Upper lobe of right lung (tissue), 1 donor: ENCODE data around the gene TRIM49D2. TPM values are rescaled to one million over a fixed set of nuclear protein-coding genes. Genes with fewer than 3 reads are reported as not detected.
"Not testable (repeated sequence)": the region's sequence is repeated elsewhere in the genome, so short reads cannot be mapped to it uniquely, and the experiment has no call there.

Experiments
- ATAC-seq: fragments of 200-7000 bp; cut with Tn5 transposase; one replicate; pipeline ENCODE4 v1.9.1; 2020; ENCODE audit warnings: mild to moderate bottlenecking, moderate library complexity
- DNase-seq: peaks from one replicate; pipeline ENCODE4 v3.0.0-alpha.2; 2020
- H3K27ac ChIP-seq: fragments of 200-600 bp; one replicate; pipeline ENCODE4 v1.8.0; 2022
- H3K27me3 ChIP-seq: fragments of 200-600 bp; one replicate; pipeline ENCODE4 v1.8.0; 2022; ENCODE audit warnings: mild to moderate bottlenecking
- H3K36me3 ChIP-seq: fragments of 200-600 bp; one replicate; pipeline ENCODE4 v1.8.0; 2022
- H3K4me1 ChIP-seq: fragments of 200-600 bp; one replicate; pipeline ENCODE4 v1.8.0; 2022
- H3K4me3 ChIP-seq: fragments of 200-600 bp; one replicate; pipeline ENCODE4 v1.8.0; 2022; ENCODE audit warnings: mild to moderate bottlenecking
- H3K9me3 ChIP-seq: fragments of 200-600 bp; one replicate; pipeline ENCODE4 v1.8.0; 2022
- intact Hi-C: fragments of 100-400 bp; cut with DNase I; formaldehyde crosslinking; loops from one replicate; pipeline ENCODE4 v1.11.0; 2022
- long read RNA-seq: library from polyadenylated mRNA; unstranded; transcript quantifications from one replicate; pipeline ENCODE4 v2.0.0, GENCODE V29; 2021
- total RNA-seq: library from RNA; stranded (reverse); fragmentation: NEBNext Ultra II Directional; extraction: Animal tissue kit (Norgen Biotek cat#: 25700); gene quantifications from one replicate; pipeline ENCODE4 v1.2.1, GENCODE V29; 2021
- TF ChIP-seq, protein P1 (sequence below): fragments of 200-600 bp; IDR thresholded peaks from one replicate; pipeline ENCODE4 v1.8.0; 2022; ENCODE audit warnings: antibody characterized with exemption
- donor health status: DM: no; HTN: yes; CAD: no; lungs with severe emphysema.

The TRIM49D2 gene, protein sequence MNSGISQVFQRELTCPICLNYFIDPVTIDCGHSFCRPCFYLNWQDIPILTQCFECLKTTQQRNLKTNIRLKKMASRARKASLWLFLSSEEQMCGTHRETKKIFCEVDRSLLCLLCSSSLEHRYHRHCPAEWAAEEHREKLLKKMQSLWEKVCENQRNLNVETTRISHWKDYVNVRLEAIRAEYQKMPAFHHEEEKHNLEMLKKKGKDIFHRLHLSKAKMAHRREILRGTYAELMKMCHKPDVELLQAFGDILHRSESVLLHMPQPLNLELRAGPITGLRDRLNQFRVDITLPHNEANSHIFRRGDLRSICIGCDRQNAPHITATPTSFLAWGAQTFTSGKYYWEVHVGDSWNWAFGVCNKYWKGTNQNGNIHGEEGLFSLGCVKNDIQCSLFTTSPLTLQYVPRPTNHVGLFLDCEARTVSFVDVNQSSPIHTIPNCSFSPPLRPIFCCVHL
- not detected for total RNA-seq
- long read RNA-seq, result 0 reads

DNA sequence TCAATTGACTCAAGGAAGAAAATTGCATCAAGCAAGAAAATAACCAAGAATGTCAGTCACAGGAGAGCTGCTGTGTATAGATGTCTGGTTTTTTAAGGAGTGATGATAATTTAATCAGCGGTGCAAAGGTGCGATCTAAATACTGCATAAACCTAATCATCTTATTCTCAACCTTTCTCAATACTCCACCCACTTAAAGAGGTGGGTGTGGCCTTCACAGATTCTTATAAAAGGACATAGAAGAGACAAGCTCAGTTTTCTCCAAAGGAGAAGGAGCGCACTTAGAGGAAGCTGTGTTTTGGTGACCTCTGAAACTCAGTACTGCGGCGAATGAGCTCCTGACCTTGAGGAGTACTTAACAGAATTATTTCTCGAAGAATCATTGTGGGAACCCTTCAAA, at the start of gene TRIM49D2:
Gene TRIM49D2 (plus strand): TSS at position 301 of the 400 bp plus-strand sequence. CDS start 2,698 bp downstream, outside the sequence.
- H3K27ac ChIP-seq, DNase-seq, H3K4me3 ChIP-seq, H3K27me3 ChIP-seq, H3K36me3 ChIP-seq, intact Hi-C loops, ATAC-seq, H3K4me1 ChIP-seq, H3K9me3 ChIP-seq: not testable (repeated sequence)

DNA sequence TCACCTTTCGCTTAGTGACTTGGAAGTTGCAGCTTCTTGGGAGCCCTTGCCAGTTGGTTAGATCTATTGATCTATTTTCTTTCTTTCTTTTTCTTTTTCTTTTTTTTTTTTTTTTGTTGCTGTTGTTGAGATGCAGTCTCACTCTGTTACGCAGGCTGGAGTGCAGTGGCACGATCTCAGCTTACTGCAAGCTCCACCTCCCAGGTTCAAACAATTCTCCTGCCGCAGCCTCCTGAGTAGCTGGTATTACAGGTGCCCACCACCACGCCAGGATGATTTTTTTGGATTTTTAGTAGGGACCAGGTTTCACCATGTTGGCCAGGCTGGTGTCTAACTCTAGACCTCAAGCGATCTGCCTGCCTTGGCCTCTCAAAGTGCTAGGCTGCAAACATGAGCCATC, 46.4 kb upstream of the TRIM49D2 start:
- H3K27me3 ChIP-seq, H3K4me3 ChIP-seq, DNase-seq, intact Hi-C loops, H3K36me3 ChIP-seq, H3K9me3 ChIP-seq, H3K4me1 ChIP-seq, ATAC-seq, H3K27ac ChIP-seq: not testable (repeated sequence)

DNA sequence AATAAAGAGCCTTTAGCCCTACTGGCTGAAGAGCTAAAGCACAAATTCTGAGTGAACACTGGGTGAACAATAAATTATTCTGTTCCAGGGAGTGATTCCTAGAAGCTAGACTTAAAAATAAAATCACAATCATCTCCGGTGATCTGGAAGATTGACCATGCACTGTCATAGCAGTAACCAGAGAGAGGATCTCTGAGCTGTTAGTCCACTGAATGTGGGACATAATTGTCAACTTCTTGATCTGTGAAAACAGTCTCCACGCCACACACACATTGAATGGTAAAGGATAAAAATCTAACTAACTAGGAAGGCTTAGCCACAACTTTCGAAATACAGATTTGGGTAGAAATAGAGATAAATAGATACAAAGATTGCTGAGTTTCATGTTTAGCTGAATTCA, 30.6 kb upstream of the TRIM49D2 start:
- ATAC-seq, H3K27me3 ChIP-seq, H3K4me1 ChIP-seq, H3K36me3 ChIP-seq, H3K27ac ChIP-seq, intact Hi-C loops, DNase-seq, H3K9me3 ChIP-seq, H3K4me3 ChIP-seq: not testable (repeated sequence)

DNA sequence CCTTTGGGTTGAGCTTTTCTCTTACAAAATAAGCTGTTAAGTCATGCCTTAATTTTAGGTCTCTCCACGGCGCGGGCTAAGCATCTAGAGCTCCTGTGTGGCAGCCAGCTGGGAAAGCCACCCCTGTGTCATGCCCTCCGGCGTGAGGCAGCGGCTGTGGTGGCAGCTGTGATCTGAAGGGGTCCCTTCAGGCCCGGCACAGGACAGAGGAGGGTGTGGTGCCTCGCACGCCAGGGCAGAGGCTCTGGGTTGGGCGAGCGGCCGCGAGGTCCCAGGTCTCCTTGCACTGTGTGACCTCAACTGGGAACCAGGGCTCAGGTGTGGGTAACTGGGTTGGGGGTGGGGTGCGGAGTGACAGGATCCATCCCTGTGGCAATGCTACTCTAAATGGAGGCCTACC, 23.1 kb upstream of the TRIM49D2 start:
- H3K9me3 ChIP-seq, H3K4me3 ChIP-seq, intact Hi-C loops, H3K36me3 ChIP-seq, H3K4me1 ChIP-seq, DNase-seq, H3K27ac ChIP-seq, H3K27me3 ChIP-seq: not testable (repeated sequence)
- ATAC-seq, result peak; percentile 41

DNA sequence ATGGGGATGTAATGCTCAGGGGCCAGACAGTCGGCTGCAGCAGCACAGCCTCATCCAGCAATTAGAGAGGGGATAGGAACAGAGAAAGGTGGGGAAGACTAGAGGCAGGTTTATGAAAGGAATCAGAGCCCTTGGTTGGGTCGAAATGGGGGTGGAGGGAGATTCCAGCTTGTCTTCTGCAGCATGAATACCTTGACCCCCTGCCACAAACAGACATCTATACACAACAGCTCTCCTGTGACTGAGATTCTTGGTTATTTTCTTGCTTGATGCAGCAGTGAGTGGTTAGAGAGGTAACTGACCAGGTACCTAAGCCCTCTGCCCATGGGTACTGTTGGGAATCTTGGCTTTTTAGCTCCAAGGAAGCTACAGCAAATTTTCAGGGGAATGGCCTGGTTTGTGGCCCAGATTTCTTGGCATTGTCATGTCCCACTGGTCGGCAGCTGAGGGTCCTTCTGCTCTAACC, 1.6 kb upstream of the TRIM49D2 start, which contains the start of gene TRIM49D1:
Gene TRIM49D1 (minus strand): TSS at position 51 of the 466 bp plus-strand sequence. CDS start 4,535 bp downstream, outside the sequence.
- intact Hi-C loops, result no loop called here

DNA sequence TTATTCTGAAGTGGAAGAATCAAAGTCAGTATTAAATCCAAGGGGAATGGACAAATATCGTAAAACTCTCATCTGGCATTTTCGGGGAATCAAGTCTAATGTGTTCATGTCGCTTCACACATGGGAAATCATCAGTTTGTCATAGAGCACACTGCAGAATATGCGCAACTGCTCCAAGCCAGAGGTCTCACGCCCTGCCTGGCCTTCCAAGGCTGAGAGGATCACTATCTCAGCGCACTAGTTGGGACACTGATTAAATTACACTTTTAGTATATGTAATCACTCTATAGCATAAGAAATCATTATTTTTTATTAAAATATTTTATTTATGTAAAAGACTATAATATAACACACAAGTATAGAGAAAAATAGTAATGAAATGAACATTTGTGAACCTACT, 37.0 kb downstream of the TRIM49D2 start:
- H3K36me3 ChIP-seq, H3K9me3 ChIP-seq, H3K4me1 ChIP-seq, H3K27me3 ChIP-seq, ATAC-seq, intact Hi-C loops, DNase-seq, H3K4me3 ChIP-seq, H3K27ac ChIP-seq: not testable (repeated sequence)

More for the DNA sequence above, 1.6 kb upstream of the TRIM49D2 start, which contains the start of gene TRIM49D1:
- Histone ChIP-seq H3K9me3 (no peaks in the 10 kb centered on the region), H3K4me3 (no peak within 1 kb of the TSS), H3K4me1 (no peaks in the 10 kb centered on the region), H3K27me3 (no peaks in the 10 kb centered on the region), H3K36me3 (no peaks in the 10 kb centered on the region), H3K27ac (no peak within 1 kb of the TSS)
- DNase-seq (no peak), ATAC-seq (no peak)
- TF ChIP-seq, protein P1, sequence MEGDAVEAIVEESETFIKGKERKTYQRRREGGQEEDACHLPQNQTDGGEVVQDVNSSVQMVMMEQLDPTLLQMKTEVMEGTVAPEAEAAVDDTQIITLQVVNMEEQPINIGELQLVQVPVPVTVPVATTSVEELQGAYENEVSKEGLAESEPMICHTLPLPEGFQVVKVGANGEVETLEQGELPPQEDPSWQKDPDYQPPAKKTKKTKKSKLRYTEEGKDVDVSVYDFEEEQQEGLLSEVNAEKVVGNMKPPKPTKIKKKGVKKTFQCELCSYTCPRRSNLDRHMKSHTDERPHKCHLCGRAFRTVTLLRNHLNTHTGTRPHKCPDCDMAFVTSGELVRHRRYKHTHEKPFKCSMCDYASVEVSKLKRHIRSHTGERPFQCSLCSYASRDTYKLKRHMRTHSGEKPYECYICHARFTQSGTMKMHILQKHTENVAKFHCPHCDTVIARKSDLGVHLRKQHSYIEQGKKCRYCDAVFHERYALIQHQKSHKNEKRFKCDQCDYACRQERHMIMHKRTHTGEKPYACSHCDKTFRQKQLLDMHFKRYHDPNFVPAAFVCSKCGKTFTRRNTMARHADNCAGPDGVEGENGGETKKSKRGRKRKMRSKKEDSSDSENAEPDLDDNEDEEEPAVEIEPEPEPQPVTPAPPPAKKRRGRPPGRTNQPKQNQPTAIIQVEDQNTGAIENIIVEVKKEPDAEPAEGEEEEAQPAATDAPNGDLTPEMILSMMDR, result no peak

DNA sequence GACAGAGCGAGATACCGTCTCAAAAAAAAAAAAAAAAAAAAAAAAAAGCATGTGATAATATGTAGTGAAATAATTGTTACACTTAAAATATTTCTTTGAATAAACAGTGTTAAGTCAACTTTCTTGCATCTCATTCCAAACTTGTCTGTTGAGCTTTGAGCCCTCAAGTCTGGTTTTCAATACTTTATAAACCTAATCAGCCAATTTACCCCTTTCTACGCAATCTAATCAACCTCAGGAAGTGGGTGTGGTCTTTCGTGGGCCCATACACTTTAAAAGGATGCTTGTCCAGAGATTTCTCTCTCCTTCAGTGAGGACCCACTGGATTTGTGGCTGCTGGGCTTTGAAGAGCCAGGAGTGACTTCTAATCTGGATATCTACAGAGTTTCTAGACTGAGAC, 41.9 kb downstream of the TRIM49D2 start, which contains the start of gene TRIM64:
Gene TRIM64 (plus strand): TSS at position 301 of the 400 bp plus-strand sequence. CDS start 2,467 bp downstream, outside the sequence.
- ATAC-seq, H3K27me3 ChIP-seq, H3K36me3 ChIP-seq, H3K4me3 ChIP-seq, DNase-seq, H3K4me1 ChIP-seq, intact Hi-C loops, H3K9me3 ChIP-seq, H3K27ac ChIP-seq: not testable (repeated sequence)

Other genes with a start within 250 kb of the TRIM49D2 start
- gene TRIM77, start 213.8 kb upstream of the TRIM49D2 start, total RNA-seq, result not detected
- not detected for gene TRIM49, start 115.5 kb upstream of the TRIM49D2 start, total RNA-seq
- gene TRIM64B, start 45.6 kb upstream of the TRIM49D2 start, total RNA-seq, result not detected
- gene TRIM49D1, start 1.8 kb upstream of the TRIM49D2 start, total RNA-seq, result not detected
- gene TRIM64, start 42.0 kb downstream of the TRIM49D2 start, total RNA-seq, result not detected
- gene TRIM49C, start 107.0 kb downstream of the TRIM49D2 start, total RNA-seq, result not detected
- gene UBTFL1, start 161.9 kb downstream of the TRIM49D2 start, total RNA-seq, result not detected
- gene NAALAD2, start 210.6 kb downstream of the TRIM49D2 start, total RNA-seq, result 2.6 TPM